ENCODE results near the gene LPO.

DNA sequence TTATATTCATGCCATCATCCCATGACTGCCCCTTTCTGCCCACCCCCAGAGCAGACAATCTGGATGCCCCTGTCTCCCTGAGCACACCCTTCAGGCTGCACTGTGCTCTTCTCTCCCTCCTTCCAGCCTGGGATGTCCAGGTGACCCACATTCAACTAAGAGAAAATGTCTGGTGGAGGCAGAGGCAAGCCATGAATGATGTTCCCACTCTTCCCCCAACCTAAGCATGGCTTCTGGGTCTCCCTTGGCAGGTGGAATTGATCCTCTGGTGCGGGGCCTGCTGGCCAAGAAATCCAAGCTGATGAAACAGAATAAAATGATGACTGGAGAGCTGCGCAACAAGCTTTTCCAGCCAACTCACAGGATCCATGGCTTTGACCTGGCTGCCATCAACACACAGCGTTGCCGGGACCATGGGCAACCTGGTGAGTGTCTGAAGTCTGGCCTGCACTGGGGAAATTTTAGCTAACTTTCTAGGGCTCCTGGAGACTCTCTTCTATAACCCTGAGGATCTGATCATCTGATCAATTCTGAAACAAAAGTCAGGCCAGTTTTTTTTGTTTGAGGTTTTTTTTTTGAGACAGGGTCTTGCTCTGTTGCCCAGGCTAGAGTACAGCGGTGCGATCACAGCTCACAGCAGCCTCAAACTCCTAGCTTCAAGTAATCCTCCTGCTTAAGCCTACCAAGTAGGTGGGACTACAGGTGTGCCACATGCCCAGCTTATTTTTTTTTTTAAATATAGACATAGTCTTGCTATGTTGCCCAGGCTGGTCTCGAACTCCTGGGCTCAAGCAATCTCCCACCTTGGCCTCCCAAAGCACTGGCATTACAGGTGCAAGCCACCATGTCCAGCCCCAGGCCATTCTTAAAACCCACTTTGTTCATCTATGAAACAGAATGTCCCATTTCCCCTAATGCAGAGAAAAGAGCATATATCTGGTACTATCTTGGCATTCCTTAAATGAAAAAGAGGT lies 27.8 kb downstream of the LPO start:
- TF ChIP-seq, protein P1, sequence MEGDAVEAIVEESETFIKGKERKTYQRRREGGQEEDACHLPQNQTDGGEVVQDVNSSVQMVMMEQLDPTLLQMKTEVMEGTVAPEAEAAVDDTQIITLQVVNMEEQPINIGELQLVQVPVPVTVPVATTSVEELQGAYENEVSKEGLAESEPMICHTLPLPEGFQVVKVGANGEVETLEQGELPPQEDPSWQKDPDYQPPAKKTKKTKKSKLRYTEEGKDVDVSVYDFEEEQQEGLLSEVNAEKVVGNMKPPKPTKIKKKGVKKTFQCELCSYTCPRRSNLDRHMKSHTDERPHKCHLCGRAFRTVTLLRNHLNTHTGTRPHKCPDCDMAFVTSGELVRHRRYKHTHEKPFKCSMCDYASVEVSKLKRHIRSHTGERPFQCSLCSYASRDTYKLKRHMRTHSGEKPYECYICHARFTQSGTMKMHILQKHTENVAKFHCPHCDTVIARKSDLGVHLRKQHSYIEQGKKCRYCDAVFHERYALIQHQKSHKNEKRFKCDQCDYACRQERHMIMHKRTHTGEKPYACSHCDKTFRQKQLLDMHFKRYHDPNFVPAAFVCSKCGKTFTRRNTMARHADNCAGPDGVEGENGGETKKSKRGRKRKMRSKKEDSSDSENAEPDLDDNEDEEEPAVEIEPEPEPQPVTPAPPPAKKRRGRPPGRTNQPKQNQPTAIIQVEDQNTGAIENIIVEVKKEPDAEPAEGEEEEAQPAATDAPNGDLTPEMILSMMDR (conservative IDR thresholded peaks at IDR 0.05; ENCODE audit: low read depth, low read length): no peak
- TF ChIP-seq EZH2 (IDR thresholded peaks at IDR 0.05; ENCODE audit: low read length, unreplicated experiment): no peak

Measured in PC-3 (cell line).